Ishikawa (cell line): ENCODE results near the gene ITFG1.

Experiments
- CEBPB ChIP-seq: IDR thresholded peaks from 2 replicates; pipeline ENCODE4 v1.6.1; 2012
- CREB1 ChIP-seq: IDR thresholded peaks from 2 replicates; pipeline ENCODE4 v1.6.1; 2012; ENCODE audit warnings: low read depth
- EGR1 ChIP-seq: IDR thresholded peaks from 2 replicates; pipeline ENCODE4 v1.6.1; 2012
- EP300 ChIP-seq: IDR thresholded peaks from 2 replicates; pipeline ENCODE4 v1.6.1; 2012; ENCODE audit warnings: borderline replicate concordance
- FOXM1 ChIP-seq: IDR thresholded peaks from 2 replicates; pipeline ENCODE4 v1.6.1; 2012; ENCODE audit warnings: low read depth, borderline replicate concordance
- NFIC ChIP-seq: IDR thresholded peaks from 2 replicates; pipeline ENCODE4 v1.6.1; 2012
- RAD21 ChIP-seq: IDR thresholded peaks from 2 replicates; pipeline ENCODE4 v1.6.1; 2012; ENCODE audit warnings: low read depth
- REST ChIP-seq: IDR thresholded peaks from 2 replicates; pipeline ENCODE4 v1.6.1; 2012; ENCODE audit warnings: low read depth, mild to moderate bottlenecking
- TAF1 ChIP-seq: IDR thresholded peaks from 2 replicates; pipeline ENCODE4 v1.6.1; 2012; ENCODE audit warnings: low read depth, mild to moderate bottlenecking
- TEAD4 ChIP-seq: IDR thresholded peaks from 2 replicates; pipeline ENCODE4 v1.6.1; 2012
- USF1 ChIP-seq: IDR thresholded peaks from 2 replicates; pipeline ENCODE4 v1.6.1; 2012
- YY1 ChIP-seq: IDR thresholded peaks from 2 replicates; pipeline ENCODE4 v1.6.1; 2012; ENCODE audit warnings: low read depth
- ZBTB7A ChIP-seq: IDR thresholded peaks from 2 replicates; pipeline ENCODE4 v1.6.1; 2012; ENCODE audit warnings: low read depth
- TF ChIP-seq, protein P1 (sequence below): IDR thresholded peaks from 2 replicates; pipeline ENCODE4 v1.6.1; 2012

DNA sequence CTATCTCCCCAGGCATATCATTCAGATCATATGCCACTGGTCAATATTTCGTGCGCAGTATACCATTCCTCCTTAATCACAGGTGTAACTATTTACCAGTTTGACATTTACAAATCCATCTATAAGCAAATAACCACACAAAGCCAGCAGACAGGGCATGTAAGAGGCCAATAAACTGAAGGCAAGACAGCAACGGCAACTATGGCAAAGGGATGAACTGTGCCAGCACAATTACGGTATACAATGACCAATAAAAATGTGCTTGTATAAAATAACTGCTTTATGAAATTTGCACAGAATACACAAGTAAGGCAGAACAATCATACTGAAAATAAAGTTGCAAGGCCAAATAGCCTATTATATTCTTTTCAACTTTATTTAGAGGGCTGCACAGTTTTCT lies 326.3 kb downstream of the ITFG1 start:
- no peak for TF ChIP-seq EP300
- no peak for TF ChIP-seq CREB1
- no peak for TF ChIP-seq REST
- TF ChIP-seq TAF1: no peak
- TF ChIP-seq USF1: no peak
- TF ChIP-seq TEAD4: no peak
- TF ChIP-seq CEBPB: no peak
- no peak for TF ChIP-seq FOXM1
- TF ChIP-seq YY1: no peak
- TF ChIP-seq RAD21: no peak
- TF ChIP-seq, protein P1, sequence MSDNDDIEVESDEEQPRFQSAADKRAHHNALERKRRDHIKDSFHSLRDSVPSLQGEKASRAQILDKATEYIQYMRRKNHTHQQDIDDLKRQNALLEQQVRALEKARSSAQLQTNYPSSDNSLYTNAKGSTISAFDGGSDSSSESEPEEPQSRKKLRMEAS: no peak
- TF ChIP-seq ZBTB7A: no peak
- no peak for TF ChIP-seq NFIC
- no peak for TF ChIP-seq EGR1
